DOHH2 (cell line): Measurements from ENCODE around the gene ZNF182.
A peak's percentile ranks its signal among the peaks of the same experiment; 100 is the strongest.
"Not testable (repeated sequence)": the region's sequence is repeated elsewhere in the genome, so short reads cannot be mapped to it uniquely, and the experiment has no call there.

Experiments used
- H3F3A ChIP-seq: fragments of 200-600 bp; sonication (generic), shearing (Covaris generic); 2 replicates; pipeline ENCODE4 v1.6.0; 2016; ENCODE audit warnings: antibody characterized with exemption, mild to moderate bottlenecking; ENCODE audit not compliant: control insufficient read depth, insufficient read depth
- H3K27ac ChIP-seq: fragments of 200-600 bp; sonication (generic); 2 replicates; pipeline ENCODE4 v1.5.1; 2014; ENCODE audit warnings: low read depth, mild to moderate bottlenecking, low read length, moderate library complexity
- H3K27me3 ChIP-seq: fragments of 200-600 bp; sonication (generic); 2 replicates; pipeline ENCODE4 v1.6.1; 2014; ENCODE audit warnings: mild to moderate bottlenecking, low read length, mixed read lengths; ENCODE audit not compliant: control insufficient read depth
- H3K36me3 ChIP-seq: fragments of 200-600 bp; sonication (generic); 2 replicates; pipeline ENCODE4 v1.6.1; 2014; ENCODE audit warnings: mild to moderate bottlenecking, low read length, moderate library complexity, mixed read lengths; ENCODE audit not compliant: control insufficient read depth
- H3K4me1 ChIP-seq: fragments of 200-600 bp; sonication (generic); 2 replicates; pipeline ENCODE4 v1.6.1; 2014; ENCODE audit warnings: mild to moderate bottlenecking, low read length, mixed read lengths; ENCODE audit not compliant: control insufficient read depth
- H3K4me2 ChIP-seq: fragments of 200-600 bp; sonication (generic); 2 replicates; pipeline ENCODE4 v1.6.0; 2014; ENCODE audit warnings: mild to moderate bottlenecking, low read length, moderate library complexity
- H3K4me3 ChIP-seq: fragments of 200-600 bp; sonication (generic); 2 replicates; pipeline ENCODE4 v1.5.1; 2014; ENCODE audit warnings: mild to moderate bottlenecking, low read length, mixed read lengths
- H3K79me2 ChIP-seq: fragments of 200-600 bp; sonication (generic); 2 replicates; pipeline ENCODE4 v1.6.1; 2014; ENCODE audit warnings: mild to moderate bottlenecking, low read length, mixed read lengths; ENCODE audit not compliant: control insufficient read depth
- H3K9me2 ChIP-seq: fragments of 200-600 bp; sonication (generic); replicated peaks from 2 replicates; pipeline ENCODE4 v1.6.1; 2014; ENCODE audit warnings: mild to moderate bottlenecking, low read length, mixed read lengths; ENCODE audit not compliant: control insufficient read depth
- H3K9me3 ChIP-seq: fragments of 200-600 bp; sonication (generic); 2 replicates; pipeline ENCODE4 v1.6.1; 2014; ENCODE audit warnings: antibody characterized with exemption, low read length, mixed read lengths; ENCODE audit not compliant: control insufficient read depth, insufficient read depth
- H4K20me1 ChIP-seq: fragments of 200-600 bp; sonication (generic); 2 replicates; pipeline ENCODE4 v1.6.0; 2014; ENCODE audit warnings: low read depth, mild to moderate bottlenecking, antibody characterized with exemption, low read length, moderate library complexity; ENCODE audit not compliant: control insufficient read depth, insufficient read depth
- CTCF ChIP-seq: fragments of 200-600 bp; sonication (generic); IDR thresholded peaks from one replicate; pipeline ENCODE4 v1.5.1; 2014; ENCODE audit warnings: antibody characterized with exemption, mild to moderate bottlenecking, low read depth, low read length; ENCODE audit not compliant: poor library complexity, severe bottlenecking
- EZH2phosphoT487 ChIP-seq: fragments of 200-600 bp; sonication (generic); IDR thresholded peaks from 2 replicates; pipeline ENCODE4 v1.6.1; 2017; ENCODE audit warnings: borderline replicate concordance, mild to moderate bottlenecking, antibody characterized with exemption, low read length, moderate library complexity, mixed read lengths

Gene ZNF182

GRCh38 chrX:47933946-47934345 lies 69.8 kb downstream of the ZNF182 start:
- H3K9me3 ChIP-seq: no peaks in the 10 kb centered on the region
- TF ChIP-seq CTCF (no peak), EZH2phosphoT487 (no peak)
- no peak overlapping the region for H3K4me3 ChIP-seq
- H3K4me2 ChIP-seq: no peak overlapping the region
- no peak overlapping the region for H3K27ac ChIP-seq
- no peaks in the 10 kb centered on the region for H3K27me3 ChIP-seq
- peaks cover 9% of the 10 kb centered on the region; the same call in 1 of the 2 replicates for H3F3A ChIP-seq
- H3K79me2 ChIP-seq: no peaks in the 10 kb centered on the region
- H3K4me1 ChIP-seq: peaks cover 23% of the 10 kb centered on the region
- no peaks in the 10 kb centered on the region for H4K20me1 ChIP-seq
- H3K36me3 ChIP-seq: no peaks in the 10 kb centered on the region
- H3K9me2 ChIP-seq: no peaks in the 10 kb centered on the region

GRCh38 chrX:47931970-47932369 lies 71.8 kb downstream of the ZNF182 start:
- H3K4me1 ChIP-seq: peaks cover 33% of the 10 kb centered on the region
- not testable (repeated sequence) for H3K36me3 ChIP-seq, H3K27me3 ChIP-seq, H3K79me2 ChIP-seq, H3K9me2 ChIP-seq, H3F3A ChIP-seq, H3K27ac ChIP-seq, H3K4me3 ChIP-seq, H3K4me2 ChIP-seq, H4K20me1 ChIP-seq, H3K9me3 ChIP-seq

GRCh38 chrX:47927212-47927611 lies 76.6 kb downstream of the ZNF182 start:
- no peaks in the 10 kb centered on the region; the same call in 1 of the 2 replicates for H3F3A ChIP-seq
- no peaks in the 10 kb centered on the region for H4K20me1 ChIP-seq
- H3K27me3 ChIP-seq: no peaks in the 10 kb centered on the region; the same call in 1 of the 2 replicates
- H3K4me2 ChIP-seq: peak overlapping the region; percentile 42
- no peaks in the 10 kb centered on the region for H3K9me3 ChIP-seq
- TF ChIP-seq CTCF (no peak), EZH2phosphoT487 (no peak)
- no peaks in the 10 kb centered on the region for H3K36me3 ChIP-seq
- H3K4me1 ChIP-seq: peaks cover 25% of the 10 kb centered on the region
- no peaks in the 10 kb centered on the region for H3K79me2 ChIP-seq
- no peak overlapping the region for H3K27ac ChIP-seq
- H3K4me3 ChIP-seq: peak overlapping the region; percentile 20
- H3K9me2 ChIP-seq: no peaks in the 10 kb centered on the region
